Panc1 (cell line): ENCODE results near the gene SPATA31D1. TPM values are rescaled to one million over a fixed set of nuclear protein-coding genes. Genes with fewer than 3 reads are reported as not detected.

Source experiments
- ATAC-seq: fragments of 200-7000 bp; cut with Tn5 transposase; 2 replicates; pipeline ENCODE4 v1.9.1; 2020; ENCODE audit warnings: mild to moderate bottlenecking, moderate library complexity
- BruUV-seq: library from RNA; stranded (reverse); fragments of 400-500 nt; replicated peaks from 2 replicates; lab custom pipeline; 2021; lab: Mats Ljungman, UMichigan
- CTCF ChIA-PET: fragments of 300-600 bp; sonication (Branson Sonifier 250); formaldehyde crosslinking; loops from one replicate; lab custom pipeline; 2022; ENCODE audit warnings: antibody characterized with exemption; lab: Charles Lee
- POLR2A ChIA-PET: fragments of 300-600 bp; sonication (Branson Sonifier 250); formaldehyde crosslinking; loops from one replicate; lab custom pipeline; 2022; ENCODE audit warnings: antibody characterized with exemption; lab: Charles Lee
- DNase-seq: peaks from one replicate; pipeline ENCODE4 v3.0.0-alpha.2; 2010; ENCODE audit warnings: low read depth, low spot score
- H3K27ac ChIP-seq: 2 replicates; pipeline ENCODE4 v1.5.1; 2011; ENCODE audit warnings: mild to moderate bottlenecking, low read length, inconsistent platforms
- H3K27me3 ChIP-seq: fragments of 200-500 bp; sonication (Bioruptor generic); 2 replicates; pipeline ENCODE4 v1.6.0; 2014; ENCODE audit warnings: low read length, inconsistent platforms; ENCODE audit not compliant: control insufficient read depth, insufficient read depth
- H3K36me3 ChIP-seq: fragments of 200-500 bp; sonication (Bioruptor generic); 2 replicates; pipeline ENCODE4 v1.5.1; 2014; ENCODE audit warnings: inconsistent platforms, mild to moderate bottlenecking, low read length, moderate library complexity; ENCODE audit not compliant: control insufficient read depth, insufficient read depth
- H3K4me1 ChIP-seq: 2 replicates; pipeline ENCODE4 v1.5.1; 2011; ENCODE audit warnings: inconsistent platforms, mild to moderate bottlenecking, low read length, moderate library complexity; ENCODE audit not compliant: control insufficient read depth, insufficient read depth
- H3K4me3 ChIP-seq, 2 experiments: 2 replicates each; pipeline ENCODE4 v1.5.1; 2011 to 2012; ENCODE audit warnings: low read depth in 2 of 2, low read length in 2 of 2, mild to moderate bottlenecking in 2 of 2, inconsistent platforms in 1 of 2, moderate library complexity in 1 of 2
- H3K9me3 ChIP-seq: fragments of 200-500 bp; sonication (Bioruptor generic); 2 replicates; pipeline ENCODE4 v1.5.1; 2014; ENCODE audit warnings: low read depth, mild to moderate bottlenecking, inconsistent platforms, low read length, moderate library complexity; ENCODE audit not compliant: control insufficient read depth, insufficient read depth
- CTCF ChIP-seq: fragments of 450-650 bp; IDR thresholded peaks from 2 replicates; pipeline ENCODE4 v1.5.1; 2017; ENCODE audit warnings: mild to moderate bottlenecking
- POLR2AphosphoS5 ChIP-seq: IDR thresholded peaks from 2 replicates; pipeline ENCODE4 v1.6.1; 2012; ENCODE audit warnings: mild to moderate bottlenecking, low read depth, low read length, moderate library complexity
- REST ChIP-seq, 2 experiments: IDR thresholded peaks; 2 replicates each; pipeline ENCODE4 v1.6.1; 2011 to 2012; ENCODE audit warnings: low read depth in 2 of 2, control low read depth in 1 of 2, low read length in 1 of 2, mild to moderate bottlenecking in 1 of 2, moderate library complexity in 1 of 2; ENCODE audit not compliant: insufficient read depth in 1 of 2
- SIN3A ChIP-seq: IDR thresholded peaks from 2 replicates; pipeline ENCODE4 v1.6.1; 2012; ENCODE audit warnings: low read depth, mild to moderate bottlenecking, low read length, moderate library complexity, borderline replicate concordance; ENCODE audit not compliant: insufficient read depth
- TCF7L2 ChIP-seq: IDR thresholded peaks from 2 replicates; pipeline ENCODE4 v1.6.1; 2011; ENCODE audit warnings: mild to moderate bottlenecking, low read depth, low read length, inconsistent platforms
- in situ Hi-C: cut with HindIII; loops from 2 replicates; pipeline ENCODE4 v1.10.0; 2016; ENCODE audit warnings: low sequenced_read_pairs, low pct_unique_long_range_greater_than_20kb
- intact Hi-C: fragments of 100-400 bp; cut with micrococcal nuclease; formaldehyde crosslinking; loops from one replicate; pipeline ENCODE4 v1.10.0; 2022; ENCODE audit not compliant: unreplicated experiment
- total RNA-seq: library from RNA; stranded (reverse); gene quantifications from one replicate; pipeline ENCODE4 v1.2.1, GENCODE V29; 2021; ENCODE audit not compliant: unreplicated experiment

SPATA31D1 gene
- total RNA-seq, 1 experiment from 2014 or later: not detected

- no peak for DNase-seq
- Histone ChIP-seq H3K36me3 (no peaks in the 10 kb centered on the region), H3K4me1 (no peaks in the 10 kb centered on the region), H3K9me3 (no peaks in the 10 kb centered on the region), H3K27me3 (no peaks in the 10 kb centered on the region), H3K4me3 (no peak overlapping the region), H3K27ac (no peak overlapping the region)
- in situ Hi-C loops: no loop called here
- ATAC-seq: no peak
- no peak for TF ChIP-seq POLR2AphosphoS5
- TF ChIP-seq TCF7L2: no peak
- no peak for TF ChIP-seq CTCF
- no peak for TF ChIP-seq REST (IDR thresholded peaks at IDR 0.05; ENCODE audit: insufficient read depth in 1 of 2, low read depth in 2 of 2, low read length in 1 of 2)
- no peak for TF ChIP-seq SIN3A
- intact Hi-C loops: no loop called here
- ChIA-PET POLR2A (no interaction called here), CTCF (no interaction called here)
- no TSS peak for BruUV-seq
These were observed 46.6 kb downstream of the SPATA31D1 start for GRCh38 chr9:82034956-82035731.

GRCh38 chr9:82036086-82036485 is 47.5 kb downstream of the SPATA31D1 start:
- DNase-seq: no peak
- POLR2A ChIA-PET: no interaction called here
- ATAC-seq: no peak
- in situ Hi-C loops (no loop called here), intact Hi-C loops (no loop called here)
- CTCF ChIA-PET: no interaction called here
- Histone ChIP-seq H3K27me3 (no peaks in the 10 kb centered on the region), H3K4me1 (no peaks in the 10 kb centered on the region), H3K27ac (no peak overlapping the region), H3K4me3 (no peak overlapping the region), H3K36me3 (no peaks in the 10 kb centered on the region), H3K9me3 (no peaks in the 10 kb centered on the region)
- no peak for TF ChIP-seq SIN3A
- no peak for TF ChIP-seq POLR2AphosphoS5
- TF ChIP-seq TCF7L2: no peak
- TF ChIP-seq REST (IDR thresholded peaks at IDR 0.05; ENCODE audit: insufficient read depth in 1 of 2, low read depth in 2 of 2, low read length in 1 of 2): no peak
- no peak for TF ChIP-seq CTCF
- no TSS peak for BruUV-seq
